HG02870 (cell line): Measurements from ENCODE around the gene FBXW8.
A peak's percentile ranks its signal among the peaks of the same experiment; 100 is the strongest.

Source experiments
- ATAC-seq: cut with Tn5 transposase; IDR thresholded peaks from one replicate; pipeline ENCODE4 v1.9.1; 2021; ENCODE audit warnings: mild to moderate bottlenecking, moderate library complexity; ENCODE audit not compliant: unreplicated experiment

Gene FBXW8

DNA sequence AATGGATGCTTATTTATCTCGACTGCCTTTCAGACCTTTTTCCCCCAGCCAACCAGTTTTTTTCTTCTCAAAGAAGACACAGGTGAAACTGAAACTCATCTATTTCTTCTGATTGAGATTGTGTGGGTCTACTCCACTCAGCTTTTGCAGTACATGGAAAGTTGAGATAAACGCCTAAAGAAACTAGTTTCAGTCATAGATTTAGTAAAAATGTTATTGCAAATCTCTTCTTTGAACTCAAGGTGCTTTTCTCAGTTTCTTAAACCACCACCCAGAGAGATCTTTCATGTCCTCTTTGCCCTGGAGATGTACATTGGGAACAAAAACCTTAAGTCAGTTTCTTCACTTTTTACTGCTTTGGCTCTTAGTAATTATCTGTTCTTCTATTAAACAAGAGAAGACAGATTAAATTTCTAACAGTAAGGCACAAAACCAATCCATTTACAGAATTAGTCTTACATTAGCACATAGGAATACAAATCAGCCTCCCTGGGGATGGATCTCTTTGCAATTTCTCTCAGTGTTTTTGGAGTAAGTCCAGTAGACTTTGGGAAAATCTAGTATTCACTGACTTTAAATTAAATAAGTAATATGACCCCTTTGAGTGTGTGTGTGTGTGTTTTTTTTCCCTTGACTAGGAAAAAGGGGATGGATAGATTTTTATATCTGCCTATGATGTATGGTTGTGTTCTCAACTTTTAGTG, 11.6 kb downstream of the FBXW8 start:
- peak; percentile 77 for ATAC-seq

DNA sequence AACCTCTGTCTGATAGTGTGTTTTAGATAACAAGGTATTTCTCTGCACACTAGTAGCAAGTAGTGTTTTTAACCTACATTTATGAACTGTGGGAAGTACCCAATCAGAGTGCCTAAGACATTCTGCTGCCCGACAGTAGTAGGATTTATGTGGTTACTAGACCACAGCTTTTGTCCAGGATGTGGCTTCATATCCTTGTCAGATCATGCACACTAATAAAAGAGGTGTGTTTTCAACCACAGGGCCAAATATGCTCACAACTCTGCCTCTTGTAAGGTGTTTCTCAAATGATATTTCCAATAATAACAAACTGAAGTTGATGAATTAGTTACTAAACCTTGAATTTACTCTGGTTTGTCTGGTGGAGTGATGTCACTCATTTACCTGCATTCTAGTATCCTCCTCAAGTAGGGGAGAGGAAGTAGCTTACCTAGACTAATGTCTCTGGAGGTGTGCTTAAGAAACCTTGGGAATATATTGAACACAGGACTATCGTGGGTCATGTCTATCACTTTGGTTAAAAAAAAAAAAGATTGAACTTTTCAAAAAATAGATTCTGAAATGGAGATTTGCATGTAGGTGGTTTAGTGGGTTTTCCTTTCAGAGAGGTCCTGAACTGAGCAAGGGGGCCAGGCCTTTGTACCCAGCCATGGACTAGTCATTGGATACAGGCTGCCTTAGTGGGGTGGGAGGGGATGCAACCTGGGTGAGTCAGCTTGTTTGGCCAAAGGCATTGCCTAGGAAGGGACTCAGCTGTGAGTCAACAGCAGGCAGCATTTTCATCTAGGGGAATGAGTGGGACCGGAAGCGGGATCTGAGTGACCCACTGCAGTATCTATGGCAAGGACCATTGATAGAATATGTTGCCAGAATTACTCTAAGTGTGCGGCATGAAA, 14.1 kb downstream of the FBXW8 start:
- ATAC-seq: peak; percentile 53

DNA sequence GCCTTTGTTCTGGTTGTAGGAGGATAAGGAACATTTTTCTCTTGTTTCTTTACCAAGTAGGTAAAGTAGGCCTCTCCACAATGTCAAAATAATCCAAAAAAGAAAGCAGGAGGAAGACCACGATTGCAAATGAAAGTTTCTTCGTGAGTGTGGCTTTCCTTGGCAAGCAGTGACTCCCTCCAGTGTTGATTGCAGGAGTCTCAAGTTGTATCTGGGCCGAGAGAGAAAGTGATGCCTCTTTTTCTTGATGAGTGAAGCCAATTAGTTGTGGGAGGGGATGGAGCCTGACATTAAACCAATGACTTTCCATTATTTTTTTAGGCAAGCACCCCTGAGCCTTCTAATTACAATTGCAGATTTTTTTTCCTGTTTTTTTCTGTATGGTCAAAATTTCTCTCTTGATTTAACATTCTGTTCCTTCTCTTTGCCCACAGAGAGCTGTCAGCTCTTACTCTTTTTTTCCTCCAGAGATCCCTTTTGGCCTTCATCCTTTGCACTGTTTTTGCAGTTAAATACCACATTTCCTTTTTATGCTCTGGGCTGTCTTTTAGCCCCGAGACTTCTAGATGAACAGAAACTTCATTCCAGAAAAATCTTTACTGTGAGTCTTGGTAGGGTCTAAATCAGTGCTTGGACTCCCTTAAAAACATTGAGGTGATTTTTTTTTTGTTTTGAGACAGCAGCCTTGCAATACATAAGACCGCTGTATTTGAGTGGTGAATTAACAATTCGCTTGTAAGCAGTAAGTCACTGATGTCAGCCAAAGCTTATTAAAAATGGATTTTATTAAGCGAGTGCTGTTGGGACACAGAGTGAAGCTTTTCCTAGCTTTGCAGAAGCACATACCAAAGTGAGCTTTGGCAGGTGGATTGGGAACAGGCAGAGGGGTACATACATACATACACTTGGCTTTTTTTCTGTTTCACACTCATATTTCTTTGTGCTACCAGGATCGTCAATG, 15.8 kb downstream of the FBXW8 start:
- no peak for ATAC-seq

DNA sequence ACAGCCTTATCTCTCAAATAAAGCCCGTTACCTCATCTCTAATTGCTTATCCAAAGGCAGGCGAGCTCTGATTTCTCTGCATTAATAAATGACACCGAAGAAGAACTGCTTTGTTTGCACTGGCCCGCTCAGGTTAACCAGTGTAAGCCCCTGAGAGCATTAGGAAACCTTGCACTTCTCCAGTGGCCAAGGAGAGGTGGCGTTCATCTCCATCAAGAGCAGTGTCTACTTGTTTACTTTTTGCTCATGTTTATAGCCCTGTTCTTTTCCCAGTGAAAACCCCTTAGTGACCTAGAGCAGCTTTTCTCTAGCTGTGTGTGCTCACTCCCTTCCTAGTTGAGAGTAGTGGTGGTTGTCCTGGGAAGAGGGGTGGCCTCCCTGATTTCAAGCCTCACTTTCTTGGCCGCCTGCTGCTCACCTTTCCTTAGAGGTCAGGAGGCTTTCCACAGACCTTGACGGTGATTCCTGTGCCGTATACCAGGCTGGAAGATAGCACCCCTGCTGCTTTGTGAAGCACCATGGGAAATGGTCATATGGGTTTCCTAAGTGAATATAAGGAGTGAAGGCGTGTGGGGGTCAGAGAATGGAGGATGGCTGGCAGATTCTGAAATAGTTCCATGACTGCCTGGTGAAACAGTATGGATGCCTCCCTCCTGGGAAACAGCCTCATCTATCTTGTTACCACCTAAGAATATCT, 16.6 kb downstream of the FBXW8 start:
- no peak for ATAC-seq

DNA sequence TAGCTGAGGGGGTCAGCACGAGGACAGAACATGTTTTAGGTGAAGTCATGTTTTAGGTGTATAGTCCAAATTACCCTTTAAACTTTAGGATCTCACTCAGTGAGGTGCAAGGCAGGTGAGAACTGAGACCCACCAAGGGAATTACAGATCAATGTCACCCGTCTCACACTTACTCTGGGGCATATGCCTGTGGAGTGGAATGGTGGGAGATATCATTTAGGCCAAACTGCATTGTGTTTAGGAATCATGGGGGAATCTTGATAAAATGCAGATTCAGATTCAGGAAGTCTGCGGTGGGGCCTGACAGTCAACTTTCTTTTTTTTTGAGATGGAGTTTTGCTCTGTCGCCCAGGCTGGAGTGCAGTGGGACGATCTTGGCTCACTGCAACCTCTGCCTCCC, 17.8 kb downstream of the FBXW8 start:
- ATAC-seq: no peak

DNA sequence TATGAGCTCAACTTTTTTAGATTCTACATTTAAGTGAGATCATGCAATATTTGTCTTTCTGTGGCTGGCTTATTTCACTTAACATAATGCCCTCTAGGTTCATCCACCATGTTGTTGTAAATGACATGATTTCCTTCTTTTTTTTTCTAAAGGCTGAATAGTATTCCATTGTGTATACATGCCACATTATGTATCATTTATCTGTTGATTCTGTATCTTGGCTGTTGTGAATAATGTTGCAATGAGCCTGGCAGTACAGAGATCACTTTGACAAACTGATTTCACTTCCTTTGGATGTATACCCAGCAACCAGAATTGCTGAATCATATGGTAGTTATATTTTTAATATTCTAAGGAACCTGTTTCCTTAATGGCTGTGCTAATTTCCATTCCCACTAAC, 19.1 kb downstream of the FBXW8 start:
- no peak for ATAC-seq

DNA sequence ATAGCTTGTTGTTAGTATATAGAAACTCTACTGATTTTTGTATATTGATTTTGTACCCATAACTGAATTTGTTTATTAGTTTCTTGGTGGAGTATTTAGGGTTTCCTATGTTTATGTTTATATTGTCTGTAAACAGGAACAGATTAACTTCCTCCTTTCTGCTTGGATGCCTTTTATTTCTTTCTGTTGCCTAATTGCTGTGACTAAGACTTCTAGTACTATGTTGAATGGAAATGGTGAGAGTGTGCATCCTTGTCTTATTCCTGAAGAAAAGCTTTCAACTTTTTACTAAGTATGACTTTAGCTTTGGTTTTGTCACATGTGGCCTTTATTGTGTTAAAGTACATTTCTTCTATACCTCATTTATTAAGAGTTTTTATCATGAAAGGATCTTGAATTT, 20.9 kb downstream of the FBXW8 start:
- ATAC-seq: no peak

DNA sequence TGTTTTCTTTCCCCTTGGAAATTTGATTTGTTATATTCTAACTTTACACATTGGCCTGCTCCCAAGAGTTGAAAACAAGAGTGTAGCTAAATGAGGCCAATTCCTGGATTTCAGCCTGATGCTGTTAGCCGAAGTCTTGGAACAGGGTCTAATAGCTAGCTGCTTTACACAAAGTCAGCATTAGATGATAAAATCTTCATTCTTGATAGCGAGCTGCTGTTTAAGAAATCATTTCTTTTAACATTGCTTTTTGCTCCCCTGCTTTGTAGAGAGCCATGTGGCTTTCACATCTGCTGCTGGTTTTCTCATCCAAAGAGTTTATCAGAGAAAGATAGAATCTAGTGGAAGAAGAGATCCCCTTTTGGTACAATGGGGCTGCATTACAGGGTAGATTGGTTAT, 22.3 kb downstream of the FBXW8 start:
- no peak for ATAC-seq

DNA sequence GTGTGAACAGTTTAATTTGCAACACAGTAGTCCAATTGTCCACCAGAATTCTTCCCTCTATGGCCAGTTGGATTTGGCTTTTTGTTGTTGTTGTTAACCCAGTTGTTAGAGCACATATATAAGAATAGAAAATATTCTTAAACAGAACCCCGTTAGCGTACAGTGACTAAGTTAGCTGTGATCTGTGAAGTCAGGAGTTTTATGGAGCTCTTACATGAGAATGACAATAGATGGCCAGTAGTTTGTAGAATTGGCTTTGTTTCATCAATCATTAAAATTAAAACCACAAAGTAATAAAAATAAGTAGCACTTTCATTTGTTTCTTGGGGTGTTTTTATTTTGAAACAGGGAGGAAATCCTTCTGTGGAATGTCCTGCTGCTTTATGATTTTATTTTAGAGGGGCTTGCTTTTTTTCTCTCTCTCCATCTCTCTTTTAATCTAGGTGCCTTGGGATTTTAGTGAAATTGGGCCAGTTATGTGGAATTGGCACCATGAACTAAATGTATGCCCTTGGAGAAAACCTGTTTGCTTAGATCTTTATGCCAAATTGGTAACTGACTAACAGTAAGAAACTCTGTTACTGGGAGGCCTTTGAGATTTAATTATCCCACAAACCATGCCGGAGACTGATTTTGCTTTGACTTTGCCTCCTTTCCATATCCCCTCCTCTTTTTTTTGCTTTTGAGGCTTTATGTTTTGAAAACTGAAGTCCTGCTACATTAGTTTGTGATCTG, 22.9 kb downstream of the FBXW8 start:
- no peak for ATAC-seq

DNA sequence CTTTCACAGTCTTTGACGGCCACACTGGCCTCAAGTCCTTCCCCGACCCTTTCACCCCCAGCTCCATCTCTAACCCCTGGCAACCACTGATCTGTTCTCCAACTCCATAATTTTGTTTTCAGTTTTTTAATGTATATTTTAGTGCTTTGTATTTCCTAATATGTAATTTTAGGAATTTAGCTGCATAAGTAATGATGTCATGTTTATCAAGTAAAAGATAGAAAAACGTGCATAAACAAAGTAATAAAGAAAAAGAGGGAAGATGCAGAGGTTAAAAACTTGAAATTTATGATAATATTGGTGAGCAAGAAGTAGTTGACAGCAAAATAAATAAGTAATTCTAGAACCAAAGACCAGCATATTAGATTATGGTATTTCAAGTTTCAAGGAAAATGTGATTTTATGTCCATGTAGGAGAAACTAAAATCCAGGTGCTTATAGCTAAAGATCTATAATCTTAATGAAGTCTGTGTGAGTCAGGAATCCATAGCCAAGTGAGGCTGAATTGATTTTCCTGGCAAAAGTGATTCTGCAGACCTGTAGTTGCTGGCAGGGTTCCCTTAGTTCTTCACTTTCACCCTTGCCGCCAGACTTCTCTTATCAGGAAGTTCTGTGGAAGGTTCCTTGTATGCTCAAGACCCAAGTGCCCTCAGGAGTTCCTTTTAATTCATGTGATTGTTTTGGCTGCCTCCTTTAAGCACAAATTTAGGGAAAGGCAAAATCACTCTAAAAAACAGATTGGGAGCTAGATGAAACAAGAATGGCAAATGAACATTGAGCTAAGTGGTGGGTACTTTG, 24.4 kb downstream of the FBXW8 start:
- ATAC-seq: no peak

DNA sequence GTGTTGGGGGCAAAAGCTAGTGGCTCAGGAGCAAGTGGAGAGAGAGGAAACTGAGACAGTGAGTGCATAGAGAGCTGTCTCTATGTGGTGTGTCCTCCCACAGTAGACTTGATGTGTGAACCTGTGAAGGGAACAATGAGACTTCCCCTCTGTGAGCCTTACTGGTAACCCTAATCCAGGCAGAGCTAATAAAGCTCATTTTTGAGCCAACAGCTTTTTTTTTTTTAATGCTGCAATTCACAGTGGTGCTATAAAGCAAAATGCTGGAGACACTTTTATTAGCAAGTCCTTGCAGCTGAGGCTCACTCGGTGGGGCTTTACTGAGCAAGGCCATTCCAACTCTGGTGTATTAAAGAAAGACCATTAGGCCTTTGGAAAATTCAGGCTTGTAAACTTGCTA, 26.9 kb downstream of the FBXW8 start:
- ATAC-seq: no peak

DNA sequence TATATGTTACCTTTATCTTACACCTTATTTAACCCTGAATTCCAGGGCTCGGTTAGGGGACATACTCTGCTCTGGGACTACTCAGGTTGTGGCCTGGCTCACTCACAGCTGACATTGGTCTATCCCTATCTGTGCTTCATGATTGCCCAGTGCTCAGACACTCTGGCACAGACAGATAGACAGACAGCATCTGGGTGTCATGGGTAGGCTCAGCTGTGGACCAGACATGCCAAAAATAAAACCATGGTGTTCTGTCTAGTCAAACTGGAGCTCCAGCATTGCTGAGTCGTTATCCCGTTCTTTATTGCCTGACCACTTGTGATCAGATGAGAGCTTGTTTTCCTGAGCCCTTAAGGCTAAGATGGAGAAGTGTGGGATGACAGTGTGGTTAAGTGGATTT, 29.0 kb downstream of the FBXW8 start:
- no peak for ATAC-seq

DNA sequence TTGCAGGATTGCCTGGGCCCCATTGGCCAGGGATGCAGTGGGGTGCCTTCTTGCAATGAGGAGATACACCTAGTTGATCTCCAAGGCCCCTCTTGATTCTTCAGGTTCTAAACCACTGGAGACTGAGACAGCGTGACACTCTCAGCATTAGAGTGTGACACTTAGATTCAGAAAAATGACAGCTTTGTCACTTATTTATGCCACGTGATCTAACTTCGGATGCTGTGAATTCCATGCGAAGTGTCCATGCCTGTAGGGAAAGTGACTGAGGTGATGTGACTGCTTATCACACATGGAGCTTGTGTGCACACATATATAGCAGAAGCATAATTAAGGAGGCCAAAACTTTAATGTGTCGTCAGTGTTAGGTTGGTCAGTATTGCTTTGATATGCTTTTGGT, 30.4 kb downstream of the FBXW8 start:
- ATAC-seq: no peak

DNA sequence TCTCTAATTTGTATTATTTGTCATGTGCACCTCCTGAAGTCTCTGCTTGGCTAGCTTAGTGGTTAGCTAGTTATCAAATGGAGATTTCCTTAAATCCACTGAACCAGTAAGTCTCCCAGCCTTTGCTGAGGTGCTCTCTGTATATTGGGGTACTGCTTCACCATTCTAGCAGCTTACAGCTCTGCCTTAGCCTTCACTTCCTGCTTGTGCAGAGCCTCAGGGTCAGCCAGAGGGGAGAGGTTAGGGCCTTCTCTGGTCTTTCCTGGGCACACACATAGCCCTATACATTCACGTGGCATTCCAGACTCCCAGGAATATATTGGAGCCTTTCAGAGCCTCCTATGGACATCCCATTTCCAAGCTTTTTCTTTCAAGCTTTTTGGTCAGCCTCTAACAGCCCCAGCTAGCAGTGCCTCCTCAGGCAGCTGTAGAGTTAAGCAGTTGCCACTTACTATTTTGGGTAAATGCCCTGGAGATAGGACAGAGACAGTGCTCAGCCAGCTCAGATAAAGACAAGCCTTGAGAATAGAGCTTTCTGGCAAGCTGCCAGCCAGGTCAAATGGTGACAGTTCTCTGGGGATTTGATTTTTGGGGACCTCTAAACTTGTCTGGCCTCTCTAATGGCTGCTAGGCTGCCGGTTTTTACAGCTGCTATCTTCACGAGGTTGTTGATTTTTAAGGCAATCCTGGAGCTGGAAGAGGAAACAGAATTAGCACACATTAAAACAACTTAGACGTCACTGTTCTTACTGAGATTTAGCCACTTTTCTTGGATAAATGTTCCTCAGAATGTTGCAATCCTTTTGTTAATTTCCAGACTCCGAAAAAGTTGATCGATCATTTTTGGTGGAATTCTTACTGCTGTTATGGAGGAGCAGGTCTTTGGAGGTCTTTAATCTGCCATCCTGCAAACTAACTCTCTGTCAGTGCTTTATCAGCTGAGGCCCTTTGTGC, 32.9 kb downstream of the FBXW8 start:
- no peak for ATAC-seq

DNA sequence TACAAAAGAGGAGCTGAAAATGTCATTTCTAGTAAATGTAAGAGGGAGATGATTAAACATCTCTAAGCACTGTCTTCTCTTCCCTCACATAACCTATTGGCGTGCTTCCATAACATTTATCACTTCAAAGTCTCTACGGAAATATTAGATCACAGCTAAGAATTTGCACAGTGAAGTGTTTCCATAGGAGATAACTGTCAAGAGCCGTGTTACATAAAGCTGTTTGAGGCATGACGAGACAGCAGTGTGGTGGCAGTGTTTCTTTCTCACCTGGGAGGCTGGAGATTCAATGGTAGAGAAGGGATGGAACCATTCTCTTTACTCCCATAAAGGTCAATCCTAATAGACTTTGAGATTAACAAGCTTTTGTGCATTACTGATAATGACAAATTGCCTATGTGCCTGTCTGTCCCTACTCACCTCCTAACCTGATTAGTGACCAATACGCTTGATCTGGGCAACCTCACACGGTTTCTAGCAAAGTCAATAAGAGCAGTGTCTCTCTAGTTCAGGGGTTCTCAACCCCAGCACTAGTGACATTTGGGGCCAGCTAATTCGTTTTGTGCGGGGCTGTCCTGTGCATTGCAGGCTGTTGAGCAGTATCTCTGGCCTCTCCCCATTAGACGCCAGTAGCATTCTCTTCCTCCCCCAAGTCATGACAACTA, 35.3 kb downstream of the FBXW8 start:
- ATAC-seq: no peak

DNA sequence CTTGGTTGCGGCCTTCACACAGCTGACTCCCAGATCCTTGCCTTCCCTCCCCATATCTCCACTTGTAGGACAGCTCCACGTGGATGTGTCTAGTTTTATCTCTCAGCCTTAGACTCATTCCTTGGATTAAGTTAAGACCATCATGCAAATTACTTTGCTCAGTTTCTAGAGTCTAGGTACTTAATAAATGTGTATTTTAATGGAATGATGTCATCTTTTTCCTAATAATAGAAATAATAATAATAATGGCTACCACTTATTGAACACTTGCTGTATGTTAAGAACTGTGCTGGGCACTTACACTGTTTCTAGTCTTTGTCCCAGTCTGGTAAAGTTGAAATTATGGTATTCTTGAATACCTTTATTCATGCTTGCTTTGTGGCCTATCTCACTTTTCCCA, 37.5 kb downstream of the FBXW8 start:
- no peak for ATAC-seq

DNA sequence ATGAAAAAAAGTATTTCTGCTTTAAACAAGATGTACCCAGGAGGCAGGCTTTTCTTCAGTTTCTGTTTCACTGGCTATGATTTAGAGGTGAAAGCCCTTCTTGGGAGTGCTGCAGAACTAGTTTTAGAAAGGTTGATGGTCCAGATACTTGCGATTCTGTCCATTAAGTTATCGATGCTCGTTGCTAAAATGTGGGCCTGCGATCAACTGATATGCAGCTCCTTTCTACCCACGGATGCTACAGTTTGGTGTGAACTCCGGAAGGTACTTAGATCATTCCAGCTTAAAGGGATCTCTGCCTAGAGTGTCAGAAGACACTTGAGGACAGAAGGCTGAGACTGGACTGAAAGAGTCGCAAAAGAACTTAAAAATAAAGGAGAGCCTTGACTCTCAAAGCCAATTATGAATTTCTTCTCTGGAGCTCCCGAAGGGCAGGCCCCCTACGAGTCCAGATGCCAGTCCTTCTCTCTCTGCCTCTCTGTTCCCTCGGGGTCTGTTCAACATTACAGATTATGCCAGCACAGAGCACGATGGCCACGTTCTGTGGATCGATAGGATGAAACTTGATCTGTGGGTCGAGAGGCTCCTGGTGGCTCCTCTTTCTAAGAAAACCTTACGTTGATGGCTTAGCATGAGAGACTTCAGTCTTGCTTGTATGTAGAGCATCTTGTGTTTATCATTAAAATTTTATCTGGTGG, 40.0 kb downstream of the FBXW8 start:
- no peak for ATAC-seq
